NCI-H524 (cell line): ENCODE measurements around the gene SDK2.

Experiments
- DNase-seq, 2 experiments: peaks; one replicate each; lab custom pipeline; 2025; lab: John Stamatoyannopoulos, UW

Gene SDK2

GRCh38 chr17:73653810-73654209 lies 9.6 kb upstream of the SDK2 start:
- no peak for DNase-seq

GRCh38 chr17:73652886-73653480 lies 8.7 kb upstream of the SDK2 start:
- no peak for DNase-seq

GRCh38 chr17:73650617-73651200 lies 6.5 kb upstream of the SDK2 start:
- DNase-seq = no peak

GRCh38 chr17:73650140-73650539 lies 5.9 kb upstream of the SDK2 start:
- peak; percentile 45 to 62 for DNase-seq

- no peak for DNase-seq
These were observed 4.7 kb upstream of the SDK2 start for GRCh38 chr17:73648974-73649373.

- no peak for DNase-seq
These were observed 4.2 kb upstream of the SDK2 start for GRCh38 chr17:73648543-73648820.

GRCh38 chr17:73647772-73648542 lies 3.7 kb upstream of the SDK2 start:
- no peak for DNase-seq

GRCh38 chr17:73647301-73647695 lies 3.1 kb upstream of the SDK2 start:
- no peak for DNase-seq

- peak; percentile 33 to 84 for DNase-seq
These were observed 2.4 kb upstream of the SDK2 start for GRCh38 chr17:73646409-73647300.

GRCh38 chr17:73645050-73645871 lies 1.0 kb upstream of the SDK2 start:
- peak; percentile 83 to 93 for DNase-seq

GRCh38 chr17:73643852-73644144 lies 447 bp downstream of the SDK2 start:
- DNase-seq = no peak

GRCh38 chr17:73643001-73643851 lies 1.0 kb downstream of the SDK2 start:
- DNase-seq = peak; percentile 55 to 76

GRCh38 chr17:73642659-73643000 lies 1.6 kb downstream of the SDK2 start:
- no peak for DNase-seq

- peak in 1 of 2 experiments; percentile 59 for DNase-seq
These were observed 2.2 kb downstream of the SDK2 start for GRCh38 chr17:73641826-73642600.

- no peak for DNase-seq
These were observed 3.6 kb downstream of the SDK2 start for GRCh38 chr17:73640691-73641090.

- DNase-seq = no peak
These were observed 4.3 kb downstream of the SDK2 start for GRCh38 chr17:73639932-73640331.

GRCh38 chr17:73639322-73639721 lies 4.9 kb downstream of the SDK2 start:
- no peak for DNase-seq

GRCh38 chr17:73638556-73638955 lies 5.7 kb downstream of the SDK2 start:
- DNase-seq = no peak

- DNase-seq = no peak
These were observed 6.4 kb downstream of the SDK2 start for GRCh38 chr17:73637866-73638265.

GRCh38 chr17:73635101-73635817 lies 9.0 kb downstream of the SDK2 start:
- no peak for DNase-seq
